H9 (cell line): ENCODE data around the gene EIF4A3. TPM values are rescaled to one million over a fixed set of nuclear protein-coding genes. Genes with fewer than 3 reads are reported as not detected.

Source experiments
- DNase-seq: peaks from one replicate; pipeline ENCODE4 v3.0.0-alpha.2; 2017
- H2AFZ ChIP-seq: one replicate; pipeline ENCODE4 v1.6.1; 2013; ENCODE audit warnings: mild to moderate bottlenecking, low read length, control low read depth, moderate library complexity
- H2AK5ac ChIP-seq: 2 replicates; pipeline ENCODE4 v1.6.1; 2013; ENCODE audit warnings: low read length, control low read depth, mixed read lengths; ENCODE audit not compliant: insufficient read length
- H2BK120ac ChIP-seq: one replicate; pipeline ENCODE4 v1.6.1; 2013; ENCODE audit warnings: low read depth, mild to moderate bottlenecking, low read length, control low read depth, inconsistent platforms; ENCODE audit not compliant: poor library complexity, severe bottlenecking
- H2BK12ac ChIP-seq: 2 replicates; pipeline ENCODE4 v1.6.1; 2013; ENCODE audit warnings: low read length, control low read depth, mixed read lengths, low read depth; ENCODE audit not compliant: insufficient read length
- H2BK15ac ChIP-seq: 2 replicates; pipeline ENCODE4 v1.6.1; 2013; ENCODE audit warnings: low read depth, low read length, control low read depth
- H2BK20ac ChIP-seq: one replicate; pipeline ENCODE4 v1.6.1; 2013; ENCODE audit warnings: low read depth, mild to moderate bottlenecking, low read length, control low read depth, inconsistent platforms; ENCODE audit not compliant: poor library complexity, severe bottlenecking
- H2BK5ac ChIP-seq: 2 replicates; pipeline ENCODE4 v1.6.1; 2013; ENCODE audit warnings: low read length, control low read depth, mixed read lengths; ENCODE audit not compliant: insufficient read length
- H3K14ac ChIP-seq: 2 replicates; pipeline ENCODE4 v1.6.1; 2013; ENCODE audit warnings: low read length, control low read depth; ENCODE audit not compliant: insufficient read depth
- H3K18ac ChIP-seq: 2 replicates; pipeline ENCODE4 v1.6.1; 2013; ENCODE audit warnings: low read depth, mild to moderate bottlenecking, mixed read lengths, low read length, control low read depth; ENCODE audit not compliant: insufficient read length
- H3K23ac ChIP-seq: 2 replicates; pipeline ENCODE4 v1.6.1; 2013; ENCODE audit warnings: low read length, control low read depth, mixed read lengths, low read depth; ENCODE audit not compliant: insufficient read length
- H3K23me2 ChIP-seq: 2 replicates; pipeline ENCODE4 v1.6.1; 2013; ENCODE audit warnings: low read depth, mild to moderate bottlenecking, mixed read lengths, low read length, control low read depth; ENCODE audit not compliant: insufficient read length, poor library complexity, severe bottlenecking
- H3K27ac ChIP-seq: 2 replicates; pipeline ENCODE4 v1.5.1; 2013; ENCODE audit warnings: low read length, control low read depth, mixed read lengths, low read depth; ENCODE audit not compliant: insufficient read length
- H3K27me3 ChIP-seq: 2 replicates; pipeline ENCODE4 v1.6.1; 2013; ENCODE audit warnings: low read length, control low read depth, inconsistent platforms; ENCODE audit not compliant: insufficient read depth
- H3K4ac ChIP-seq: 2 replicates; pipeline ENCODE4 v1.6.1; 2013; ENCODE audit warnings: low read depth, mild to moderate bottlenecking, control low read depth, inconsistent platforms, low read length, moderate library complexity
- H3K4me1 ChIP-seq: 2 replicates; pipeline ENCODE4 v1.6.1; 2013; ENCODE audit warnings: low read length, control low read depth, inconsistent platforms; ENCODE audit not compliant: insufficient read depth
- H3K4me2 ChIP-seq: 2 replicates; pipeline ENCODE4 v1.6.1; 2013; ENCODE audit warnings: low read length, control low read depth, mixed read lengths; ENCODE audit not compliant: insufficient read length, insufficient read depth
- H3K56ac ChIP-seq: 2 replicates; pipeline ENCODE4 v1.6.1; 2013; ENCODE audit warnings: low read depth, mild to moderate bottlenecking, mixed read lengths, low read length, control low read depth; ENCODE audit not compliant: insufficient read length
- H3K79me1 ChIP-seq: 2 replicates; pipeline ENCODE4 v1.6.1; 2013; ENCODE audit warnings: low read depth, mild to moderate bottlenecking, moderate library complexity, low read length, control low read depth, inconsistent platforms; ENCODE audit not compliant: insufficient read depth, poor library complexity, severe bottlenecking
- H3K79me2 ChIP-seq: 2 replicates; pipeline ENCODE4 v1.6.1; 2013; ENCODE audit warnings: low read length, control low read depth, inconsistent platforms; ENCODE audit not compliant: insufficient read depth
- H3K9ac ChIP-seq: 2 replicates; pipeline ENCODE4 v1.6.1; 2013; ENCODE audit warnings: low read length, control low read depth, mixed read lengths; ENCODE audit not compliant: insufficient read length; ENCODE audit errors: extremely low read depth
- H3K9me3 ChIP-seq: one replicate; pipeline ENCODE4 v1.6.1; 2013; ENCODE audit warnings: low read depth, low read length, inconsistent platforms; ENCODE audit not compliant: control insufficient read depth
- H3T11ph ChIP-seq: one replicate; pipeline ENCODE4 v1.6.1; 2013; ENCODE audit warnings: mild to moderate bottlenecking, low read length, control low read depth, inconsistent platforms
- H4K20me1 ChIP-seq: one replicate; pipeline ENCODE4 v1.6.1; 2013; ENCODE audit not compliant: control insufficient read depth, insufficient read length, insufficient read depth
- H4K5ac ChIP-seq: 2 replicates; pipeline ENCODE4 v1.6.1; 2013; ENCODE audit warnings: low read depth, mild to moderate bottlenecking, mixed read lengths, low read length, control low read depth; ENCODE audit not compliant: insufficient read length
- H4K8ac ChIP-seq: replicated peaks from 2 replicates; pipeline ENCODE4 v1.6.1; 2013; ENCODE audit warnings: low read length, control low read depth, mixed read lengths, low read depth; ENCODE audit not compliant: insufficient read length
- H4K91ac ChIP-seq: 2 replicates; pipeline ENCODE4 v1.6.1; 2013; ENCODE audit warnings: low read depth, mild to moderate bottlenecking, moderate library complexity, mixed read lengths, low read length, control low read depth; ENCODE audit not compliant: insufficient read length
- H3K27ac Mint-ChIP-seq, 3 experiments: 2 replicates in 2 of 3; 3 replicates in 1 of 3; pipeline ENCODE4 v1.8.0; 2020 to 2021; ENCODE audit warnings: mixed read lengths in 3 of 3, mild to moderate bottlenecking in 1 of 3, moderate library complexity in 1 of 3
- H3K27me3 Mint-ChIP-seq: 2 replicates; pipeline ENCODE4 v1.8.0; 2021; ENCODE audit warnings: low read depth, mild to moderate bottlenecking, moderate library complexity, mixed read lengths
- H3K36me3 Mint-ChIP-seq, 3 experiments: 2 replicates in 2 of 3; 3 replicates in 1 of 3; pipeline ENCODE4 v1.8.0; 2020 to 2021; ENCODE audit warnings: low read depth in 3 of 3, mixed read lengths in 3 of 3; ENCODE audit not compliant: insufficient read depth in 1 of 3
- H3K4me1 Mint-ChIP-seq, 2 experiments: 2 replicates each; pipeline ENCODE4 v1.8.0; 2020; ENCODE audit warnings: mixed read lengths in 2 of 2
- H3K4me3 Mint-ChIP-seq, 2 experiments: 2 replicates in 1 of 2; 3 replicates in 1 of 2; pipeline ENCODE4 v1.8.0; 2020 to 2021; ENCODE audit warnings: mild to moderate bottlenecking in 2 of 2, mixed read lengths in 2 of 2, moderate library complexity in 1 of 2
- H3K9me3 Mint-ChIP-seq, 2 experiments: 2 replicates in 1 of 2; 3 replicates in 1 of 2; pipeline ENCODE4 v1.8.0; 2020; ENCODE audit warnings: mild to moderate bottlenecking in 2 of 2, mixed read lengths in 2 of 2, moderate library complexity in 1 of 2
- WGBS: extraction: QIAGEN DNeasy Blood & Tissue Kit; methylation state at CpG from one replicate; pipeline ENCODE4 v1.1.7; 2013; ENCODE audit warnings: missing lambda C conversion rate, low lambda C conversion rate, mixed read lengths; ENCODE audit not compliant: insufficient read length; ENCODE audit errors: extremely low coverage; 5-methylcytosine and 5-hydroxymethylcytosine counted together
- total RNA-seq: library from RNA; stranded (reverse); gene quantifications from 2 replicates; pipeline ENCODE4 v1.2.1, GENCODE V29; 2021
- TF ChIP-seq, protein P1 (sequence below): fragments of 200-600 bp; sonication (generic); conservative IDR thresholded peaks from 3 replicates; pipeline ENCODE4 v1.8.0; 2021; ENCODE audit warnings: antibody characterized with exemption, mild to moderate bottlenecking

The EIF4A3 gene
- total RNA-seq, 1 experiment from 2014 or later = 162 TPM

- Histone ChIP-seq H3K4me1 (no peaks in the 10 kb centered on the region), H3T11ph (no peak overlapping the region), H4K91ac (no peak overlapping the region), H2BK20ac (no peak overlapping the region), H3K27me3 (no peaks in the 10 kb centered on the region), H3K14ac (no peak overlapping the region; the same call in 1 of the 2 replicates), H3K23ac (no peak overlapping the region), H4K20me1 (no peaks in the 10 kb centered on the region), H2AFZ (no peak overlapping the region), H3K23me2 (no peaks in the 10 kb centered on the region), H2BK15ac (no peak overlapping the region), H3K18ac (no peak overlapping the region), H4K8ac (no peak overlapping the region), H3K4ac (no peak overlapping the region), H2BK120ac (no peak overlapping the region), H3K79me1 (no peaks in the 10 kb centered on the region), H3K9ac (no peak overlapping the region), H2BK5ac (no peak overlapping the region), H2AK5ac (no peak overlapping the region), H3K79me2 (no peaks in the 10 kb centered on the region), H4K5ac (no peak overlapping the region), H3K9me3 (no peaks in the 10 kb centered on the region), H3K56ac (no peak overlapping the region), H3K27ac (no peak overlapping the region), H3K4me2 (no peak overlapping the region), H2BK12ac (no peak overlapping the region)
- Mint-ChIP-seq H3K27me3 (peaks cover 3% of the 10 kb centered on the region), H3K9me3 (no peaks in the 10 kb centered on the region), H3K4me3 (no peak overlapping the region), H3K4me1 (peaks cover 6 to 8% of the 10 kb centered on the region in 2 experiments), H3K36me3 (no peaks in the 10 kb centered on the region), H3K27ac (no peak overlapping the region)
- TF ChIP-seq, protein P1, sequence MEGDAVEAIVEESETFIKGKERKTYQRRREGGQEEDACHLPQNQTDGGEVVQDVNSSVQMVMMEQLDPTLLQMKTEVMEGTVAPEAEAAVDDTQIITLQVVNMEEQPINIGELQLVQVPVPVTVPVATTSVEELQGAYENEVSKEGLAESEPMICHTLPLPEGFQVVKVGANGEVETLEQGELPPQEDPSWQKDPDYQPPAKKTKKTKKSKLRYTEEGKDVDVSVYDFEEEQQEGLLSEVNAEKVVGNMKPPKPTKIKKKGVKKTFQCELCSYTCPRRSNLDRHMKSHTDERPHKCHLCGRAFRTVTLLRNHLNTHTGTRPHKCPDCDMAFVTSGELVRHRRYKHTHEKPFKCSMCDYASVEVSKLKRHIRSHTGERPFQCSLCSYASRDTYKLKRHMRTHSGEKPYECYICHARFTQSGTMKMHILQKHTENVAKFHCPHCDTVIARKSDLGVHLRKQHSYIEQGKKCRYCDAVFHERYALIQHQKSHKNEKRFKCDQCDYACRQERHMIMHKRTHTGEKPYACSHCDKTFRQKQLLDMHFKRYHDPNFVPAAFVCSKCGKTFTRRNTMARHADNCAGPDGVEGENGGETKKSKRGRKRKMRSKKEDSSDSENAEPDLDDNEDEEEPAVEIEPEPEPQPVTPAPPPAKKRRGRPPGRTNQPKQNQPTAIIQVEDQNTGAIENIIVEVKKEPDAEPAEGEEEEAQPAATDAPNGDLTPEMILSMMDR = no peak
- no peak for DNase-seq
- whole genome bisulfite sequencing = no CpG with 5 or more reads among the region's 14 CpGs
These were observed 33.3 kb upstream of the EIF4A3 start for GRCh38 chr17:80180192-80180591.
